Endothelial cell of umbilical vein (primary cell): ENCODE results near the gene MLPH. TPM values are rescaled to one million over a fixed set of nuclear protein-coding genes. Genes with fewer than 3 reads are reported as not detected.

Experiments used
- BruUV-seq: library from RNA; stranded (reverse); fragments of 400-500 nt; replicated peaks from 2 replicates; lab custom pipeline; 2021; lab: Mats Ljungman, UMichigan
- CTCF ChIA-PET: fragments of 300-600, 350-600 bp; sonication (Branson Sonifier 250); formaldehyde crosslinking; loops from one replicate; lab custom pipeline; 2021; ENCODE audit warnings: antibody characterized with exemption, inconsistent platforms; lab: Charles Lee
- POLR2A ChIA-PET: fragments of 300-600, 350-600 bp; sonication (Branson Sonifier 250); formaldehyde crosslinking; loops from one replicate; lab custom pipeline; 2021; ENCODE audit warnings: antibody characterized with exemption, inconsistent platforms; lab: Charles Lee
- DNase-seq: peaks from one replicate; pipeline ENCODE4 v3.0.0-alpha.2; 2011; ENCODE audit warnings: low read depth, low spot score
- FAIRE-seq: peaks from 2 replicates; lab custom pipeline; 2011; peaks lifted over from hg19 to GRCh38; lab: Jason Lieb, UNC
- H2AFZ ChIP-seq: 2 replicates; pipeline ENCODE4 v1.6.0; 2012; ENCODE audit warnings: low read depth, low read length, control low read depth, inconsistent platforms
- H3K27ac ChIP-seq: 2 replicates; pipeline ENCODE4 v1.5.1; 2011; ENCODE audit warnings: low read depth, mild to moderate bottlenecking, control low read depth, low read length, moderate library complexity; ENCODE audit not compliant: insufficient read depth
- H3K27me3 ChIP-seq, 2 experiments: 2 replicates each; pipeline versions ENCODE4 v1.6.0 to v1.6.1; 2011; ENCODE audit warnings: low read length in 2 of 2, mixed read lengths in 1 of 2; ENCODE audit not compliant: control insufficient read depth in 2 of 2, insufficient read depth in 2 of 2
- H3K36me3 ChIP-seq, 2 experiments: 2 replicates in 1 of 2; 3 replicates in 1 of 2; pipeline ENCODE4 v1.5.1; 2011; ENCODE audit warnings: low read length in 2 of 2, mild to moderate bottlenecking in 1 of 2, moderate library complexity in 1 of 2; ENCODE audit not compliant: control insufficient read depth in 2 of 2, insufficient read depth in 2 of 2; ENCODE audit errors: extremely low read depth in 1 of 2
- H3K4me1 ChIP-seq: 3 replicates; pipeline ENCODE4 v1.5.1; 2011; ENCODE audit warnings: mild to moderate bottlenecking, low read length; ENCODE audit not compliant: control insufficient read depth, insufficient read depth; ENCODE audit errors: extremely low read depth
- H3K4me2 ChIP-seq: 2 replicates; pipeline ENCODE4 v1.6.1; 2011; ENCODE audit warnings: low read length, control low read depth, mixed read lengths; ENCODE audit not compliant: insufficient read depth
- H3K4me3 ChIP-seq, 3 experiments: fragments of 200-600 bp in 1 of 3; sonication (generic), shearing (Covaris generic) in 1 of 3; replicated peaks in 1 of 3; 2 replicates each; pipeline ENCODE4 v1.5.1; 2011 to 2016; ENCODE audit warnings: control low read depth in 3 of 3, low read length in 3 of 3, mild to moderate bottlenecking in 2 of 3, inconsistent platforms in 1 of 3, low read depth in 1 of 3, moderate library complexity in 1 of 3; ENCODE audit not compliant: insufficient read depth in 1 of 3
- H3K79me2 ChIP-seq: 2 replicates; pipeline ENCODE4 v1.6.0; 2012; ENCODE audit warnings: low read length, inconsistent platforms; ENCODE audit not compliant: control insufficient read depth, insufficient read depth
- H3K9ac ChIP-seq: replicated peaks from 2 replicates; pipeline ENCODE3; 2011; ENCODE audit warnings: low read length, control low read depth; ENCODE audit not compliant: insufficient read depth; ENCODE audit errors: extremely low read depth
- H3K9me1 ChIP-seq: replicated peaks from 3 replicates; pipeline ENCODE4 v1.6.0; 2011; ENCODE audit warnings: mild to moderate bottlenecking, low read length; ENCODE audit not compliant: control insufficient read depth, insufficient read depth; ENCODE audit errors: extremely low read depth
- H3K9me3 ChIP-seq: replicated peaks from 2 replicates; pipeline ENCODE4 v1.5.1; 2012; ENCODE audit warnings: low read length, inconsistent platforms; ENCODE audit not compliant: control insufficient read depth, insufficient read depth
- H4K20me1 ChIP-seq: replicated peaks from 2 replicates; pipeline ENCODE3; 2011; ENCODE audit warnings: mild to moderate bottlenecking, low read length; ENCODE audit not compliant: control insufficient read depth, insufficient read depth; ENCODE audit errors: extremely low read depth
- CTCF ChIP-seq, 2 donors: IDR thresholded peaks; 1 replicate in 1 of 2; 2 replicates in 1 of 2; pipeline ENCODE4 v1.5.1; 2011; ENCODE audit warnings: low read length in 2 of 2, mild to moderate bottlenecking in 2 of 2, moderate library complexity in 2 of 2, control low read depth in 1 of 2, inconsistent platforms in 1 of 2, low read depth in 1 of 2; ENCODE audit not compliant: insufficient read depth in 1 of 2; ENCODE audit errors: extremely low read depth in 1 of 2
- GATA2 ChIP-seq: IDR thresholded peaks from 2 replicates; pipeline ENCODE4 v1.7.0; 2011; ENCODE audit warnings: low read depth, mild to moderate bottlenecking, moderate library complexity, mixed read lengths, low read length; ENCODE audit not compliant: insufficient read length, insufficient read depth
- JUN ChIP-seq: IDR thresholded peaks from 2 replicates; pipeline ENCODE4 v1.6.1; 2011; ENCODE audit warnings: borderline replicate concordance, low read depth; ENCODE audit not compliant: insufficient read length, insufficient read depth
- MAX ChIP-seq: IDR thresholded peaks from 2 replicates; pipeline ENCODE4 v1.6.1; 2011; ENCODE audit not compliant: insufficient read depth, insufficient read length
- POLR2A ChIP-seq: IDR thresholded peaks from 2 replicates; pipeline ENCODE4 v1.6.1; 2012; ENCODE audit warnings: low read depth, mild to moderate bottlenecking, control low read depth, low read length
- dilution Hi-C: fragments of 300-500 bp; cut with MboI; formaldehyde crosslinking; loops from one replicate; pipeline ENCODE4 v1.15.0; 2019; ENCODE audit warnings: low sequenced_read_pairs; ENCODE audit not compliant: extremely low pct_ligation_motif_present
- intact Hi-C: fragments of 100-400 bp; cut with micrococcal nuclease; formaldehyde crosslinking; loops from one replicate; pipeline ENCODE4 v1.10.0; 2022
- polyA plus RNA-seq, 4 experiments: library from polyadenylated mRNA; depleted of rRNA in 3 of 4; stranded (reverse) in 3 of 4; unstranded in 1 of 4; fragments of >200 nt; gene quantifications; 2 replicates each; pipeline versions ENCODE4 v1.2.1 to v1.2.3, GENCODE V29; 2011 to 2012; ENCODE audit warnings: missing spikeins in 1 of 4
- total RNA-seq: library from RNA; stranded (reverse); gene quantifications from 2 replicates; pipeline ENCODE4 v1.2.3, GENCODE V29; 2021

The MLPH gene
- total and polyA plus RNA-seq, 2 donors (not counting 3 experiments of a cell fraction or from before 2014, with no cell fraction given) = not detected

- no peak overlapping the region for H3K27ac ChIP-seq
Observed at GRCh38 chr2:237534380-237534779, 47.3 kb downstream of the MLPH start.

More at GRCh38 chr2:237534380-237534779, 47.3 kb downstream of the MLPH start:
- intact Hi-C loops = no loop called here
- DNase-seq (no peak), FAIRE-seq (no peak)
- peaks cover 2% of the 10 kb centered on the region for H3K4me1 ChIP-seq
- H2AFZ ChIP-seq = no peak overlapping the region
- H4K20me1 ChIP-seq = no peaks in the 10 kb centered on the region
- no peak overlapping the region for H3K4me2 ChIP-seq
- no peak overlapping the region for H3K4me3 ChIP-seq
- H3K9me1 ChIP-seq = no peaks in the 10 kb centered on the region
- H3K27me3 ChIP-seq = no peaks in the 10 kb centered on the region
- dilution Hi-C loops = no loop called here
- no peaks in the 10 kb centered on the region for H3K79me2 ChIP-seq
- BruUV-seq = no TSS peak
- H3K9me3 ChIP-seq = no peaks in the 10 kb centered on the region
- ChIA-PET POLR2A (no interaction called here), CTCF (interaction anchor here (1.4 to 1.9 kb wide), 2 partner anchors 21 to 37 kb away, joined by 4 to 10 read pairs; no protein-coding TSS in a partner anchor)
- no peak overlapping the region for H3K9ac ChIP-seq
- TF ChIP-seq CTCF (IDR thresholded peaks at IDR 0.05; ENCODE audit: extremely low read depth in 1 of 2, insufficient read depth in 1 of 2, low read depth in 1 of 2, low read length in 2 of 2) (no peak), POLR2A (no peak), GATA2 (no peak), JUN (no peak), MAX (no peak)
- H3K36me3 ChIP-seq = no peaks in the 10 kb centered on the region
